NT2/D1 (cell line): Measurements from ENCODE around the gene PEG3.
"Not testable (repeated sequence)": the region's sequence is repeated elsewhere in the genome, so short reads cannot be mapped to it uniquely, and the experiment has no call there.

Experiments
- DNase-seq: peaks from one replicate; pipeline ENCODE4 v3.0.0-alpha.2; 2011; ENCODE audit warnings: low read depth, low spot score
- H3K27me3 ChIP-seq: 2 replicates; pipeline ENCODE4 v1.6.0; 2011; ENCODE audit warnings: mild to moderate bottlenecking; ENCODE audit not compliant: insufficient read length, insufficient read depth
- H3K36me3 ChIP-seq: 2 replicates; pipeline ENCODE4 v1.6.1; 2011; ENCODE audit warnings: mild to moderate bottlenecking, low read length, mixed read lengths; ENCODE audit not compliant: insufficient read depth, insufficient read length
- H3K4me1 ChIP-seq: 2 replicates; pipeline ENCODE4 v1.5.1; 2011; ENCODE audit not compliant: insufficient read depth, insufficient read length
- H3K4me3 ChIP-seq: 2 replicates; pipeline ENCODE4 v1.5.1; 2011; ENCODE audit warnings: low read depth; ENCODE audit not compliant: insufficient read length
- H3K9ac ChIP-seq: 2 replicates; pipeline ENCODE4 v1.6.0; 2011; ENCODE audit warnings: low read depth; ENCODE audit not compliant: insufficient read length
- H3K9me3 ChIP-seq: 2 replicates; pipeline ENCODE4 v1.5.1; 2011; ENCODE audit warnings: mild to moderate bottlenecking, low read length; ENCODE audit not compliant: insufficient read depth
- SUZ12 ChIP-seq: IDR thresholded peaks from 2 replicates; pipeline ENCODE4 v1.6.1; 2011; ENCODE audit not compliant: insufficient read length, insufficient read depth; ENCODE audit errors: extremely low read depth
- YY1 ChIP-seq: IDR thresholded peaks from 2 replicates; pipeline ENCODE4 v1.6.1; 2011; ENCODE audit not compliant: insufficient read length, insufficient read depth
- ZNF274 ChIP-seq: IDR thresholded peaks from 2 replicates; pipeline ENCODE4 v1.6.1; 2011; ENCODE audit warnings: mild to moderate bottlenecking, low read depth, low read length

PEG3 gene

DNA sequence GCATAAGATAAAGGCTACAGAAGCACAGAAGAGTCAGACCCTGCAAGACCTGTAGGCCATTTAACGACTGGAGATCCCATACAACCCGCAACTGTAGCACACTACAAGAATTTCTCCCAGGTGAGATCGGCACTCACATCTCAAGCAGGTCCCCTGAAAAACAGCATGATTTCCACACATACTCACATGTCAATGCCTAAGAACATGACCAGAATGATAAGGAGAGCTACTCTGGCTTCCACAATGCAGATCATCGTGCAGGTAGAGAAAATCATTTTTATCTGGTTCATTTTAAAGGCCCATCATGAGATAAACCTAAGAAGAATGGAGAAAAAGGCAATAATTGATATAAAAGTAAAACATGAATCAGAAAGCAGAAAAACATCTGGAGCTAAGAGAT lies 17.5 kb upstream of the PEG3 start:
- Histone ChIP-seq H3K9me3 (peaks cover 5% of the 10 kb centered on the region; the same call in 1 of the 2 replicates), H3K4me1 (no peaks in the 10 kb centered on the region), H3K9ac (no peak overlapping the region), H3K36me3 (no peaks in the 10 kb centered on the region), H3K27me3 (no peaks in the 10 kb centered on the region), H3K4me3 (no peak overlapping the region)
- TF ChIP-seq ZNF274 (no peak), YY1 (no peak), SUZ12 (no peak)
- DNase-seq: no peak

- Histone ChIP-seq H3K36me3 (no peaks in the 10 kb centered on the region), H3K4me3 (no peak overlapping the region), H3K27me3 (no peaks in the 10 kb centered on the region), H3K4me1 (no peaks in the 10 kb centered on the region), H3K9me3 (peaks cover 5% of the 10 kb centered on the region; the same call in 1 of the 2 replicates), H3K9ac (no peak overlapping the region)
- TF ChIP-seq SUZ12 (no peak), ZNF274 (no peak), YY1 (no peak)
- DNase-seq: no peak
Measured at GRCh38 chr19:56856822-56857221, 16.3 kb upstream of the PEG3 start.

GRCh38 chr19:56852361-56852760 lies 11.8 kb upstream of the PEG3 start:
- not testable (repeated sequence) for H3K9ac ChIP-seq, DNase-seq, H3K27me3 ChIP-seq

GRCh38 chr19:56848166-56848565 lies 7.6 kb upstream of the PEG3 start:
- H3K9ac ChIP-seq: no peak overlapping the region
- H3K27me3 ChIP-seq: no peaks in the 10 kb centered on the region
- H3K4me3 ChIP-seq: no peak overlapping the region
- H3K9me3 ChIP-seq: no peaks in the 10 kb centered on the region
- no peaks in the 10 kb centered on the region for H3K4me1 ChIP-seq
- no peaks in the 10 kb centered on the region for H3K36me3 ChIP-seq
- TF ChIP-seq SUZ12: no peak
- no peak for DNase-seq

More at GRCh38 chr19:56852361-56852760, 11.8 kb upstream of the PEG3 start:
- not testable (repeated sequence) for H3K4me3 ChIP-seq, H3K9me3 ChIP-seq, H3K4me1 ChIP-seq, H3K36me3 ChIP-seq

GRCh38 chr19:56842412-56842811 lies 1.9 kb upstream of the PEG3 start:
- Histone ChIP-seq H3K9me3 (no peaks in the 10 kb centered on the region), H3K27me3 (no peaks in the 10 kb centered on the region), H3K9ac (no peak overlapping the region), H3K4me1 (no peaks in the 10 kb centered on the region), H3K4me3 (no peak overlapping the region), H3K36me3 (no peaks in the 10 kb centered on the region)
- TF ChIP-seq ZNF274 (no peak), YY1 (no peak), SUZ12 (no peak)
- no peak for DNase-seq

DNA sequence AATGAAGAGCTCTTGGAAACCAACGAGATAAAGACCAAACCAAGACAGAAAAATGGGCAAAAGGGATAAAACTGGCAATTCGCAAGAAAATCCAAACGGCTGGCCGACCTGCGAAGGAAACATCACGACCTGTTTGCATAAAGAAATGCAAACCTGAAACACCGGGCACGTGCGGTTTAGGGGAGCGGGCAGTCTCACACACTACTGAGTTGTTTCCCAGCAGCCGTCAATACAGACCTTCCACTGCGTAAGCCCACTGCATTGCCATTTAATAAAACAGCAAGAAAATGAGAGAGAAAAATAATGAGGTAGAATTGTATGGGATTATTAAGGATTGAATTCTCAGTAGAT lies 642 bp upstream of the PEG3 start:
- no peaks in the 10 kb centered on the region for H3K36me3 ChIP-seq
- peak overlapping the region; percentile 91 for H3K4me3 ChIP-seq
- no peak for TF ChIP-seq SUZ12
- no peak for TF ChIP-seq ZNF274
- TF ChIP-seq YY1: no peak
- no peak for DNase-seq
- no peaks in the 10 kb centered on the region for H3K27me3 ChIP-seq
- H3K4me1 ChIP-seq: no peaks in the 10 kb centered on the region
- peak overlapping the region; percentile 76 for H3K9ac ChIP-seq
- H3K9me3 ChIP-seq: no peaks in the 10 kb centered on the region

DNA sequence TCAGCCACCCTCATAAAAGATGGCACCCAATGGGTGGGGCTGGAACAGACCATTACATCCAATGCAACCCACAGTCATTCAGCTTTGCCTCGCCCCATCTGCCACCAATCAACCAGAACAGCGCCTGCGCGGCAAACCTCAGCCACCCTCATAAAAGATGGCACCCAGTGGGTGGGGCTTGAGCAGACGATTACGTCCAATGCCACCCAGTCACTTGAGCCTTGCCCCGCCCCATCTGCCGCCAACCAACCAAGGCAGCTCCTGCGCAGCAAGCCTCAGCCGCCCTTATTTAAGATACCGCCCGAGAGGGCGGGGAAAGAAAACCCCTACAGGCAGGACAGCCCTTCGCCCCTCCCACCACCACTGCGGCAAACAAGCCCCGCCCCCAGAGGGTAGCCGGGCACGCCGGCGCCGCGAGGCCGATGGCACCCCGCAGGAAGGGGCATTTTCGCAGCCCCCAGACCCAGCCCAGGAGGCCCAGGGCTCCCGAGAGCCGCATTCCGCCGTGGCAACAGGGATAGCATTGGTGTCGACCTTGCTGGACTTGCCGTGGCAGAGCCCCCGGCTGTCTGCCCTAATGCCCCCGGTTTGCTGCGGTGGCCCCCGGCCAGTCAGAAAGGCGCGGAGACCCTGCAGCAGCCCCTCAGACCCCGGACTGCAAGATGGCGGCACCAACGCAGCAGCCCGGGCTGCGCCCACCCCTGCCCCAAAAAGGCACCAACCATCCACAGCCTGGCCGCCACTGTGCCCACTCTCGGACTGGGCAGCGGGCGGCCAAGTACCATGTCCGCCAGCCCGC lies 675 bp downstream of the PEG3 start:
- H3K36me3 ChIP-seq: peaks cover 13% of the 10 kb centered on the region
- peak overlapping the region; percentile 93 for H3K9ac ChIP-seq
- TF ChIP-seq ZNF274 (no peak), YY1 (no peak), SUZ12 (no peak)
- DNase-seq: peak; percentile 97
- no peaks in the 10 kb centered on the region for H3K4me1 ChIP-seq
- H3K27me3 ChIP-seq: no peaks in the 10 kb centered on the region
- H3K9me3 ChIP-seq: no peaks in the 10 kb centered on the region
- peak overlapping the region; percentile 91 for H3K4me3 ChIP-seq

- peak overlapping the region; percentile 50 for H3K9ac ChIP-seq
- peak; percentile 97 for DNase-seq
- H3K4me3 ChIP-seq: peak overlapping the region; percentile 93
- H3K36me3 ChIP-seq: peaks cover 21% of the 10 kb centered on the region
- no peaks in the 10 kb centered on the region for H3K4me1 ChIP-seq
- peak; percentile 95 for TF ChIP-seq YY1
- TF ChIP-seq ZNF274: no peak
- H3K27me3 ChIP-seq: no peaks in the 10 kb centered on the region
- no peaks in the 10 kb centered on the region for H3K9me3 ChIP-seq
Measured at GRCh38 chr19:56838909-56839651, 1.4 kb downstream of the PEG3 start.
